Astrocyte (in vitro differentiated cells and primary cell): ENCODE data around the gene EMD. TPM values are rescaled to one million over a fixed set of nuclear protein-coding genes. Genes with fewer than 3 reads are reported as not detected.
A peak's percentile ranks its signal among the peaks of the same experiment; 100 is the strongest.
"Not testable (repeated sequence)": the region's sequence is repeated elsewhere in the genome, so short reads cannot be mapped to it uniquely, and the experiment has no call there.

Experiments
- DNase-seq: peaks from one replicate; pipeline ENCODE4 v3.0.0-alpha.2; 2010; ENCODE audit warnings: low read depth
- FAIRE-seq: peaks from 2 replicates; lab custom pipeline; 2011; peaks lifted over from hg19 to GRCh38; lab: Jason Lieb, UNC
- H2AFZ ChIP-seq: 2 replicates; pipeline ENCODE4 v1.6.0; 2012; ENCODE audit warnings: low read depth, low read length, inconsistent platforms
- H3K27ac ChIP-seq: 2 replicates; pipeline ENCODE4 v1.5.1; 2011; ENCODE audit warnings: low read depth, low read length, inconsistent platforms
- H3K27me3 ChIP-seq: 2 replicates; pipeline ENCODE4 v1.6.0; 2011; ENCODE audit warnings: low read length, inconsistent platforms; ENCODE audit not compliant: insufficient read depth
- H3K36me3 ChIP-seq: 2 replicates; pipeline ENCODE4 v1.5.1; 2011; ENCODE audit warnings: low read length, inconsistent platforms; ENCODE audit not compliant: insufficient read depth
- H3K4me1 ChIP-seq: 2 replicates; pipeline ENCODE4 v1.5.1; 2011; ENCODE audit warnings: low read length, inconsistent platforms; ENCODE audit not compliant: insufficient read depth
- H3K4me2 ChIP-seq: 2 replicates; pipeline ENCODE4 v1.6.0; 2012; ENCODE audit warnings: low read length, inconsistent platforms
- H3K4me3 ChIP-seq: 2 replicates; pipeline ENCODE4 v1.5.1; 2011; ENCODE audit warnings: low read depth, mild to moderate bottlenecking, low read length, inconsistent platforms; ENCODE audit not compliant: insufficient read depth
- H3K79me2 ChIP-seq: 2 replicates; pipeline ENCODE4 v1.6.0; 2012; ENCODE audit warnings: mild to moderate bottlenecking, low read length, inconsistent platforms; ENCODE audit not compliant: insufficient read depth
- H3K9ac ChIP-seq: 2 replicates; pipeline ENCODE4 v1.6.0; 2012; ENCODE audit warnings: mild to moderate bottlenecking, low read length, inconsistent platforms
- H3K9me3 ChIP-seq: 2 replicates; pipeline ENCODE4 v1.5.1; 2012; ENCODE audit warnings: low read depth, mild to moderate bottlenecking, low read length, inconsistent platforms; ENCODE audit not compliant: insufficient read depth
- H4K20me1 ChIP-seq: 2 replicates; pipeline ENCODE4 v1.6.0; 2012; ENCODE audit warnings: low read length, inconsistent platforms; ENCODE audit not compliant: insufficient read depth
- H3K27ac Mint-ChIP-seq: one replicate; pipeline ENCODE4 v1.8.0; 2021; ENCODE audit warnings: mild to moderate bottlenecking, mixed read lengths; ENCODE audit not compliant: unreplicated experiment
- H3K27me3 Mint-ChIP-seq: one replicate; pipeline ENCODE4 v1.8.0; 2021; ENCODE audit warnings: low read depth, mixed read lengths; ENCODE audit not compliant: unreplicated experiment
- H3K36me3 Mint-ChIP-seq: one replicate; pipeline ENCODE4 v1.8.0; 2021; ENCODE audit warnings: low read depth, mixed read lengths; ENCODE audit not compliant: unreplicated experiment
- H3K4me1 Mint-ChIP-seq: one replicate; pipeline ENCODE4 v1.8.0; 2021; ENCODE audit warnings: low read depth, mixed read lengths; ENCODE audit not compliant: unreplicated experiment
- H3K4me3 Mint-ChIP-seq: one replicate; pipeline ENCODE4 v1.8.0; 2021; ENCODE audit warnings: mild to moderate bottlenecking, moderate library complexity, mixed read lengths; ENCODE audit not compliant: unreplicated experiment
- H3K9me3 Mint-ChIP-seq: one replicate; pipeline ENCODE4 v1.8.0; 2021; ENCODE audit warnings: mild to moderate bottlenecking, mixed read lengths; ENCODE audit not compliant: unreplicated experiment
- EZH2 ChIP-seq: IDR thresholded peaks from 2 replicates; pipeline ENCODE4 v1.6.1; 2012; ENCODE audit warnings: mild to moderate bottlenecking, low read length, inconsistent platforms; ENCODE audit not compliant: insufficient read depth
- total RNA-seq: library from RNA; stranded (reverse); gene quantifications from 2 replicates; pipeline ENCODE4 v1.2.1, GENCODE V29; 2021
- TF ChIP-seq, protein P1 (sequence below): IDR thresholded peaks from 2 replicates; pipeline ENCODE4 v1.5.1; 2011; ENCODE audit warnings: low read depth, mild to moderate bottlenecking, inconsistent platforms, low read length, moderate library complexity; ENCODE audit not compliant: insufficient read depth

Gene EMD
- total RNA-seq, 1 donor from 2014 or later, result 75.6 TPM

GRCh38 chrX:154383359-154384283, 4.5 kb downstream of the EMD start:
- Histone ChIP-seq H3K4me2 (no peak overlapping the region), H3K36me3 (no peaks in the 10 kb centered on the region), H3K27ac (no peak overlapping the region), H2AFZ (no peak overlapping the region), H3K4me1 (peaks cover 10% of the 10 kb centered on the region), H3K4me3 (no peak overlapping the region), H3K79me2 (peaks cover 18% of the 10 kb centered on the region), H3K9me3 (no peaks in the 10 kb centered on the region), H4K20me1 (peaks cover 24% of the 10 kb centered on the region), H3K9ac (no peak overlapping the region), H3K27me3 (no peaks in the 10 kb centered on the region)
- H3K36me3 Mint-ChIP-seq, result no peaks in the 10 kb centered on the region
- FAIRE-seq, result no peak
- H3K27me3 Mint-ChIP-seq, result no peaks in the 10 kb centered on the region
- H3K9me3 Mint-ChIP-seq, result no peaks in the 10 kb centered on the region
- H3K27ac Mint-ChIP-seq, result no peak overlapping the region
- peaks cover 4% of the 10 kb centered on the region for H3K4me1 Mint-ChIP-seq
- no peak overlapping the region for H3K4me3 Mint-ChIP-seq
- no peak for TF ChIP-seq EZH2
- TF ChIP-seq, protein P1, sequence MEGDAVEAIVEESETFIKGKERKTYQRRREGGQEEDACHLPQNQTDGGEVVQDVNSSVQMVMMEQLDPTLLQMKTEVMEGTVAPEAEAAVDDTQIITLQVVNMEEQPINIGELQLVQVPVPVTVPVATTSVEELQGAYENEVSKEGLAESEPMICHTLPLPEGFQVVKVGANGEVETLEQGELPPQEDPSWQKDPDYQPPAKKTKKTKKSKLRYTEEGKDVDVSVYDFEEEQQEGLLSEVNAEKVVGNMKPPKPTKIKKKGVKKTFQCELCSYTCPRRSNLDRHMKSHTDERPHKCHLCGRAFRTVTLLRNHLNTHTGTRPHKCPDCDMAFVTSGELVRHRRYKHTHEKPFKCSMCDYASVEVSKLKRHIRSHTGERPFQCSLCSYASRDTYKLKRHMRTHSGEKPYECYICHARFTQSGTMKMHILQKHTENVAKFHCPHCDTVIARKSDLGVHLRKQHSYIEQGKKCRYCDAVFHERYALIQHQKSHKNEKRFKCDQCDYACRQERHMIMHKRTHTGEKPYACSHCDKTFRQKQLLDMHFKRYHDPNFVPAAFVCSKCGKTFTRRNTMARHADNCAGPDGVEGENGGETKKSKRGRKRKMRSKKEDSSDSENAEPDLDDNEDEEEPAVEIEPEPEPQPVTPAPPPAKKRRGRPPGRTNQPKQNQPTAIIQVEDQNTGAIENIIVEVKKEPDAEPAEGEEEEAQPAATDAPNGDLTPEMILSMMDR, result no peak
- no peak for DNase-seq

DNA sequence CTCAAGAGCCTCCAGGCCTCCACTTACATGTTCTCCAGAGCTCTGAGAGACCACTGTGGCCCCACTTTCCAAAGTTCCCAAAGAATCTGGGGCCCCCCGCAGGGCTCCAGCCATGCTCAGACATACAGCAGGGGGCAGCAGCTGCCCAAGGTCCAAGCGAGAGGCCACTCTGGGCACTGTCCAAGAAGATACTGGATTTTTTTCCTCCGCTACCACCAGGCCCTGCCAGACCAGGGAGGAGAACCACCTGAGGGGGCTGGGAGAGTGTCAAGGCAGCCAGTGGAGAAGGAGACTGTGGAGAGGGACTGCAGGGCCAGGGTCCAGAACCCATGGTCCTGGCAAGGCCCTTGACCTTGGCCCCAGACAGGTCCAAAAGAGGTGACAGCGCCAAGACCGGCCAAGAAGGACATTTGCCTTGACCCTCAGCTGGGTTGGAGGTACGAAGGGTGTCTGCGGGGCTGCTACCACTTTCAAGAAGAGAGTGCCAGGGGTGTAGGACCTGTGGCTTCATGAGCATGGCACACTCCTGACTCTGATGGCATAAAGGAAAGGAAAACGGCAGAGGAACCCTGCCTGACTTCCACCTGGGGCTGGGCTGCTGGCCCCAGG, 5.3 kb downstream of the EMD start:
- Mint-ChIP-seq H3K9me3 (no peaks in the 10 kb centered on the region), H3K27me3 (no peaks in the 10 kb centered on the region), H3K4me1 (peaks cover 4% of the 10 kb centered on the region), H3K4me3 (no peak overlapping the region), H3K36me3 (no peaks in the 10 kb centered on the region), H3K27ac (no peak overlapping the region)
- Histone ChIP-seq H3K36me3 (no peaks in the 10 kb centered on the region), H3K27ac (no peak overlapping the region), H3K4me1 (peaks cover 10% of the 10 kb centered on the region), H3K4me2 (no peak overlapping the region), H3K9ac (no peak overlapping the region), H3K9me3 (no peaks in the 10 kb centered on the region), H3K79me2 (peaks cover 16% of the 10 kb centered on the region), H2AFZ (no peak overlapping the region), H3K27me3 (no peaks in the 10 kb centered on the region), H3K4me3 (no peak overlapping the region), H4K20me1 (peaks cover 24% of the 10 kb centered on the region)
- no peak for TF ChIP-seq EZH2
- TF ChIP-seq, protein P1, result peak; percentile 4
- FAIRE-seq (no peak), DNase-seq (no peak)

DNA sequence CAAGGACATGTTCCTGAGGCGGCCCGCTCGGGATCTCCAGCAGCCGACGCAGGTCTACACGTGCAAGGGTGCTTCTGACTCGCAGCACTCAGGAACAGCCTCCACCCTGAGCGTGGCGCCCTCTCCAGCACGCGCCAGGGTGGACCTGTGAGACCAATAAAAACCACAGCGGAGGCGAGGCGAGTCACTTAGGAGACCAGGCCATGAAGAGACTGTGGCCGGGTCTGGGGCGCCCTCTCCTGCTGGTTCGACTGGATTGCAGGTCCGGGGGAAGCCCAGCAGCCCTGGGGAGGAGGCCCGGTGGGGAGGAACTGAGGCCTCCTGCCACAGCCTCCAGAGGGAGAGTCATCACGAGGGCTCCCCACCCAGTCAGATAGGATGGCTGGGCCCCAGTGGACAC, 9.0 kb downstream of the EMD start:
- not testable (repeated sequence) for H3K4me1 ChIP-seq, H3K4me1 Mint-ChIP-seq, H3K27me3 Mint-ChIP-seq, H3K27me3 ChIP-seq, H3K36me3 Mint-ChIP-seq, H3K79me2 ChIP-seq, H3K4me2 ChIP-seq, H2AFZ ChIP-seq, H3K27ac Mint-ChIP-seq, H3K9me3 ChIP-seq, H3K27ac ChIP-seq, H3K4me3 Mint-ChIP-seq, H3K9ac ChIP-seq, H3K36me3 ChIP-seq, DNase-seq, H3K9me3 Mint-ChIP-seq, H4K20me1 ChIP-seq, H3K4me3 ChIP-seq, FAIRE-seq

GRCh38 chrX:154388649-154389048, 9.6 kb downstream of the EMD start:
- H3K4me3 Mint-ChIP-seq, H3K9ac ChIP-seq, H3K27ac ChIP-seq, H3K27me3 Mint-ChIP-seq, H3K4me3 ChIP-seq, H4K20me1 ChIP-seq, H3K36me3 Mint-ChIP-seq, DNase-seq, H3K4me1 ChIP-seq, H3K9me3 Mint-ChIP-seq, H3K79me2 ChIP-seq, H3K36me3 ChIP-seq, H3K9me3 ChIP-seq, H2AFZ ChIP-seq, H3K27ac Mint-ChIP-seq, H3K4me1 Mint-ChIP-seq, H3K4me2 ChIP-seq, H3K27me3 ChIP-seq: not testable (repeated sequence)
- FAIRE-seq, result peak; percentile 67
